SHP77 (cell line): ENCODE measurements around the gene OVOL2.
"Not testable (repeated sequence)": the region's sequence is repeated elsewhere in the genome, so short reads cannot be mapped to it uniquely, and the experiment has no call there.

Experiments used
- DNase-seq, 2 experiments: peaks; one replicate each; lab custom pipeline; 2025; lab: John Stamatoyannopoulos, UW

OVOL2 gene

DNA sequence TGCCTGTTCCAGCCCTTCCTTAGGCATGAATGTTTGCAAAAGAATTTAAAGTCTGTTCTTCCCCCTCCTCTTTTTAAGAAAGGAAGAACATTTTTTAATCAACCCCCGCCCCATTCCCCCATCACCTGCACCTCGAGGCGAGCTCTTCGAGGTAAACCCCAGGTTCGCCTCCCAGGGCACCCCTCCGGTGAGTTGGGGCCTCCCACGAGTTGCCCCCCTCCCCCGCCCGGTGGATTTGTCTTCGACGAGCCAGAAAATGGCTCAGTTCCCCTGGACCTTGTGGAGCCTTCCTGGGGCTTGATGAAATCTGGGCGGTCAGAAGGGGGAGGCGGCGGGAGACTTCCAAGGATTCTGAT is 256 bp upstream of the OVOL2 start:
- no peak for DNase-seq

DNA sequence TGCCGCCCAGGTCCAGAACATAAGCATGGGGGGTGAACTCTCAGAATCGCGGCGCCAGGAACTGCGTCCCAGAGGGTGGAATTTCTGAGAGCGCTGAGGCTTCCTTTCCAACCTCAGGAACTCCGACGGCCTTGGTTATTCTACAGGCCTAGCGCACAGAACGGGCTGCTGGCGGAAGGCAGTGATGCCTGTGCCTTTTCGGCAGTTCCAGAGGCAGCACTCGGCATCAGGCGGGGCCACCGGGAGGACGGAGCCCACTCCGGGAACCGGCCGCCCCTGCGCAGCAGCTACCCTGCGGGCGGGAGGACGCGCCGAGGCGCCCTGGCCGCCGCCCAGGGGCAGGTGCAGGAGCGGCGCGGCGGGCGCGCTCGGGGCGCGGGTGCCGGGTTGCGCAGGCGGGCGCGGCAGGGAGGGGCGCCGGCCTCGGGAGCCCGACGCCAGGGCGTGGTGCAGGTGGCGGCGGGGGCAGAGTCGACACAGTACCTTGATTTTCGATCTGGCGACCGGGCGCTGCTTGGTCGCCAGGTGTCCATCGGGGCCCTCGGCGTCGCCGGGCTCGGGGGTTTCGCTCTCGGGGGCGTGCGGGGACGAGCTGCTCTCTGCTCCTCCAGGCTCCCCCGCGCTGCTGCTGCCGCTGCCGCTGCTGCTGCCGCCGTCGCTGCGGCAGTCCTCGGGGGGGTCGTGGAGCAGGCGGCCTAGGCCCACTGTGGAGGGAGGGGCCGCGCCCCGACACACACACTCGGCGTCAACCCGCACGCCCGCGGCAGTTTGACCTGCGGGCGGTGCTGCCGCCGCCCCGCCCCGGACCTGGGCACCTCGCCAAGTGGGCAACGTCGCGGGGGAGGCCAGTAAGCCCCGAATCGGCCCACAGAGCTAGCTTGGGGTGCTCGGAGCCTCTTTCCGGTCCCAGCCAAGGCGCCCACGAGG is 1.3 kb downstream of the OVOL2 start:
- DNase-seq: no peak

GRCh38 chr20:18055261-18055660 is 2.5 kb downstream of the OVOL2 start:
- no peak for DNase-seq

GRCh38 chr20:18052856-18053255 is 4.9 kb downstream of the OVOL2 start:
- no peak for DNase-seq

DNA sequence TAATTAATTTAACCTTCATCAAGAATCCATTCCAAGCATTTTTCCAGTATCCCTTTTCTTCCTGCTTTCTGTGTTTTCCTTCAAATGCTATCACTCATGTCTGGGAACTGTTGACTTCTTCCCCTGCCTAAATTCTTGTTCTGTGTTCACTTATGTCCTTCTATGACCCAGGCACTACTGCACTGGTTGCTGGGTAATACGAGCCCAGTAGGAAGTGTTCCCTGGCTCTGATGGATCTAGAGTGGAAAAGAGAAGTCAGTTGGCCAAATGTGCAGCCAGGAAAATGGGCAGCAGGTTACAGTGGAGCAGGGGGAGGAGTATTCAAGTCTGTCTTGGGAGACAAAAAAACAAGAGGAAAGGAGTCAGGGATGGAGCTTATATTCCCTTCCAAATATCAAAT is 7.1 kb downstream of the OVOL2 start:
- DNase-seq: no peak

GRCh38 chr20:18048176-18048575 is 9.5 kb downstream of the OVOL2 start:
- no peak for DNase-seq

GRCh38 chr20:18046535-18046934 is 11.2 kb downstream of the OVOL2 start:
- no peak for DNase-seq

DNA sequence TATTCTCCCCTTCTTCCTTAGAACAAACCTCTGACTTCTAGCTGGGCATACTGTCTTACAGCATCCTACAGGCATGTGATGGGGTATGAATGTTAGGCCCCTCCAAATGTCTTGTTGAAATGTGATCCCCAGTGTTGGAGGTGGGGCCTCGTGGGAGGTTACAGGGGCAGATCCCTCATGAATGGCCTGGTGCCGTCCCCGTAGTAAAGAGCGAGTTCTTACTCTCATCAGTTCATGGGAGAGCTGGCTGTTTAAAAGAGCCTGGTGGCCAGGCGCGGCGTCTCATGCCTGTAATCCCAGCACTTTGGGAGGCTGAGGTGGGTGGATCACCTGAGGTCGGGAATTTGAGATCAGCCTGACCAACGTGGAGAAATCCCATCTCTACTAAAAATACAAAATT is 15.5 kb downstream of the OVOL2 start:
- DNase-seq: no peak

DNA sequence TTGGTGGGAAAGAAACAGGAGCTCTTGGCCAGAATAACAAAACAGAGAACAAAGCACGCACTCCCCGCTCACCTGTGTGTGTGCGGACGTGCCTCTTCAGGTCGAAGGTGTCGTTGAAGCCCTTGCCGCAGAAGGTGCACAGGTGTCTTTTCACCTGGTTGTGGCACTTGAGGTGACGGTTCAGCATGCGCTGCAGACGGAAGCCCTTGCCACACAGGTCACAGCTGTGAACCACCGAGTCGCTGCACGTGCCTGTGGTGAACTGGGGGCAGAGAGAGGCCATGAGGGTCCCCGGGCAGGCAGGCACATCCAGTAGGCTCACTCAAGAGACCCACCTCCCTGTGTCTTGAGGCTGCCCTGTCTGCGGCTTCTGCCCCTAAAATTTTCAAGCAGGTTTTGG is 16.3 kb downstream of the OVOL2 start:
- no peak for DNase-seq

- no peak for DNase-seq
Observed at GRCh38 chr20:18039063-18039462, 18.7 kb downstream of the OVOL2 start.

DNA sequence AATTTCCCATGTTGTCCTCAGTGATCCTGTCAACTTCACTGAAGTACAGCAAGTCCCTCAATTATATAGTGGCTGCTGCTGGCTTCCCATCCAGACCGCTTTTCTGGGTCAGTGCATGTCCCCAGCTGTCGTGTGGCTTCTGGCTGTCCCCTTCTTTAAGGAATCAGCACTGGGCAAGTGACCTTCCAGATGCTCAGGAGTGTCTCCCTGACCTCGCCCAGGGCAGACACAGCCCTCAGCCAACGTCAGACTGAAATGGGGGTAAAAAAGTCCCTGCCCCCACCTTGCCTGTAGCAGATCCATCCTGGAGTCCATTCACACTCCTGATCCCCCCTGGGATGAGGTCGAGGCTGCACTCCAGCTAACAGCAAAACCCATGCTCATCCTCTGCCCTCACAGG is 23.7 kb downstream of the OVOL2 start:
- no peak for DNase-seq

DNA sequence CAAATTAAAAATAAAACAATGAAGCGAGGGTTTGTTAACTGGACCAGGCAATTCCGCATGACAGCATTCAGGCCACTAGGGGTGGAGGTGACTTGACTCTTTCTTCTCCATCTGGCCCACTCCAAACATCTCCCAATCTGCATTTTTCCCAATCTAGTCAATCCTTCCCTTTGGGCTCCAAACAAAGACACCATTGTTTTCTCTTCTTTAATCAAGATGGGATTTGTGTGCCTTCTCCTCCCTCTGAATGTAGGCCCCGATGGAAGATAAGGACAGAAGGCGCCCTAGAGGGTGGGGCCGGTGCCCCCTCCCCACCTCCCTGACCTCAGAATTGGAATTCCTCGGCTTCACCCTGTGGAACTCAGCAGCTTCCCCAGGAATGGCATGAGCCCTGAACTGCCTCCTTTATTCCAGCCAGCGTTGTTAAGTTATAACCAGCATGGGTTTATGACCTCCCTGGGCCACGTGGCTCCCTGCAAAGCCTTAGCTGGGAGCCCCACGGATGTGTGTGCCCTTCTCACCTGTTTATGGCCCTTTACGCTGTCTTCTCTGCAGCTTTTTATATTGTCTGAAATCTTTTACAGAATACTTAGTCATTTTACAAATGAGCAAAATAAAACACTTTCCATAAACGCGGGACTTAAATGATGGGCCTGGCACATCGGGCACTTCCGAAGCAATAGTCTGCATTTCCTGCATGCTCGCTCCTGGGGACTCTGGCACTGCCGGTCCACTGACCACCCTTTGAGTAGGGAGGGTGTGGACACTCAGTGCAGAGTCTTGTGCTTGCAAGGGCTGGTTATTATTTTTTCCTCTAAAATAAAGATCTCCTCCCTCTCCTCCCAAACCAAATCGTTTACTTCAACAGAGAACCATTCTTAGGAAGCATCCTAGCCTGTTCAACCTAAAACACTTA is 24.5 kb downstream of the OVOL2 start:
- no peak for DNase-seq

DNA sequence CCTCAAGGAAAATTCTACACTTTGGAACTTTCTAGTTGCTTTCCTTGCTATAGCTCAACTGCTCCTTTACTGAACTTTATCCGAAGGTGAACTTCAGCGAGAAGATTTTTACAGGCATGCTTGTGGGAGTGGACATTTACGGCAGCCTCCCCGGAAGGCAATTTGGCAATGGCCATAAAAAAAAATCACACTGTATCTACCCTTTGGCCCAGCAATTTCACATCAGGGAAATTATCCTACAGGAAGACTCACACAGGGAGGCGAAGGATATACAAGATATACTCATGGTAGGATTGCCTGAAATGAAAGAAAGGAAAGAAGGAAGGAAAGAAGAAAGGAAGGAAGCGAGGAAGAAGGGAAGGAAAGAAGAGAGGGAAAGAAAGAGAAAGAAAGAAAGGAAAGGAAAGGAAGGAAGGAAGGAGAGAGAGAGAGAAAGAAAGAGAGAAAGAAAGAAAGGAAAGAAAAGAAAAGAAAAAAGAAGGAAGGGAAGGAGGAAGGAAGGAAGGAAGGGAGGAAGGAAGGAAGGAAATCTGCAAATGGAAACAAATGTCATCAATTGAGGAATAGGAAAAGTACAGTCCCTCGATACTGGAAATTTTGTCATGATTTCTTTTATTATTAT is 25.7 kb downstream of the OVOL2 start:
- no peak for DNase-seq

DNA sequence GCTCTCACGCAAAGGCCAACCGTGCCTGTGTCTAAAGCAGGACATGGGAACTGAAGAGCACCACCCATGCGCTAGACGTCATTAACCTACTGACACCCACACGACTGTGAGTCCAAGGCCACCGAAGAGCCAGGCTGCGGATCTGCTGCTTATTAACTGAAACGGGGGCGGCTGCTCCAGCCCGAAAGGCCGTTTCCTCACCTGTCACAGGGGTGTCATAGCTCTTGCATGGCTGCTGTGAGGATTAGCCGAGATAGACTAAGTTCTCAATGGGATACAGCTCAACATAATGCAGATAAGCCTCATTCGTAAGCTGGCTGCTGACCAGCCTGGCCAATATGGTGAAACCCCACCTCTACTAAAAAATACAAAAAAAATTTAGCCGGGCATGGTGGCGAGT is 26.7 kb downstream of the OVOL2 start:
- DNase-seq: no peak

GRCh38 chr20:18030020-18030419 is 27.7 kb downstream of the OVOL2 start:
- no peak for DNase-seq

DNA sequence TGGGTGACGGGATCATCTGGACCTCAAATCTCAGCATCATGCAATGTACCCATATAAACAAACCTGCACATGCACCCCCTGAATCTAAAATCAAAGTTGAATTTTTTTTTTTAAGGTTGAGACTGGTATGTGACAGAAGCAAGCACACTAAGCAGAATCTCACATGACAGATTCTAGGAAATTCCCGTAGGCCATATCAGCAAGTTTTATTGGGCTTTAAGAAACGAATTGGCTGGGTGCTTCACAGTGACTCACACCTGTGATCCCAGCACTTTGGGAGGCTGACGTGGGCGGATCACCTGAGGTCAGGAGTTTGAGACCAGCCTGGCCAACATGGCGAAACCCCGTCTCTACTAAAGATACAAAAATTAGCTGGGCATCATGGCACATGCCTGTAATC is 30.7 kb downstream of the OVOL2 start:
- DNase-seq: not testable (repeated sequence)

- no peak for DNase-seq
Observed at GRCh38 chr20:18024606-18025127, 33.0 kb downstream of the OVOL2 start.

DNA sequence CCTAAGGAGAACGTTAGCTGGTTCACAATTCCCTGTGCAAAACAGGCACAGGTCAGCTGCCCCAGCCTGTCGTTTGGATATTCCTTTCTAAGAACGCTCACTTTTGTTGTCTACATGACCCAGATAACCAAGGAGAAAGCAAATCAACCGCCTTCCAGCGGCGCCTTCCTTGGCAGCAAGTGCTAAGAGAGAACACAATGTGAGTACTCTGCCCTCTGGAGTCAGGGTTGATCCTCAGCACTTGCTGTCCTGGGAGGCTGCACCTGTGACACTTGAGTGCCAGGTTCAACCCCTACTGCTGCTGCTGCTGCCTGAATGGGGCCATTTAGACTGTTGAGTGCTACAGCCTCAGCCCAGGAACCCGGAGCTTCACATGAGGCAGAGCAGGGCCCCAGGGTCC is 36.8 kb downstream of the OVOL2 start:
- DNase-seq: no peak

DNA sequence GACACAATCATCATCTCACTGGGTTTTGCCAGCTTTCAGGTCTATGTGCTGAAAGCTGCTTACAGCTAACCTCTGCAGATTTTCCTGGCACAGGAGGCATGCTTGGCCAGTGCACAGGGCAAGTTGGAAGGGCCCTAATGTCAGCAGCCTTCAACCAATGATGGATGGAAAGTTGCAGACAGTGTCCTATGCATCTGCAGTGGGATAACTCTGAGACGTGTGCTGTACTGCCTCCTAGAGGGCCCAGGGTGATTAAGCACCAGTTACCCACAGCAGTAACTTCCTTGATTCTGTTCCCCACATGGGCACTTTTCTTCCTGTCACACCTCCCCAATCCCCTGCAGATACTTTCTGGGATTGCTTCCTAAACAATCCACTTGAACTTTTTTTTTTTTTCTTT is 38.6 kb downstream of the OVOL2 start:
- DNase-seq: no peak

- no peak for DNase-seq
Observed at GRCh38 chr20:18018100-18018499, 39.6 kb downstream of the OVOL2 start.

GRCh38 chr20:18016772-18017171 is 40.9 kb downstream of the OVOL2 start:
- DNase-seq: no peak

GRCh38 chr20:18014411-18014810 is 43.3 kb downstream of the OVOL2 start:
- DNase-seq: no peak
